Hematopoietic multipotent progenitor cell (in vitro differentiated cells): ENCODE measurements around the gene SSR2. TPM values are rescaled to one million over a fixed set of nuclear protein-coding genes. Genes with fewer than 3 reads are reported as not detected.

Experiments
- total RNA-seq: library from RNA; depleted of rRNA; stranded (reverse); fragments of >200 nt; gene quantifications from one replicate; pipeline ENCODE4 v1.2.3, GENCODE V29; 2012

The SSR2 gene
- total RNA-seq, 1 donor, result 713 TPM

Other genes starting within 250 kb of the SSR2 start
- gene GON4L, start 163.7 kb downstream of the SSR2 start, total RNA-seq, result 26.4 TPM
- gene SYT11, start 161.4 kb downstream of the SSR2 start, total RNA-seq, result 27.2 TPM
- gene RIT1, start 109.6 kb downstream of the SSR2 start, total RNA-seq, result 45.8 TPM
- 45.2 TPM for gene KHDC4, start 86.5 kb downstream of the SSR2 start, total RNA-seq
- gene RXFP4, start 79.3 kb downstream of the SSR2 start, total RNA-seq, result not detected
- 291 TPM for gene ARHGEF2, start 42.4 kb downstream of the SSR2 start, total RNA-seq
- gene UBQLN4, start 32.8 kb upstream of the SSR2 start, total RNA-seq, result 17.5 TPM
- 68.1 TPM for gene LAMTOR2, start 33.8 kb upstream of the SSR2 start, total RNA-seq
- gene RAB25, start 40.2 kb upstream of the SSR2 start, total RNA-seq, result under 0.01 TPM
- gene MEX3A, start 61.5 kb upstream of the SSR2 start, total RNA-seq, result 3.2 TPM
- 280 TPM for gene LMNA, start 93.8 kb upstream of the SSR2 start, total RNA-seq
- gene SEMA4A, start 132.6 kb upstream of the SSR2 start, total RNA-seq, result 15.1 TPM
- 13.2 TPM for gene SLC25A44, start 173.2 kb upstream of the SSR2 start, total RNA-seq
- 103 TPM for gene PMF1, start 192.1 kb upstream of the SSR2 start, total RNA-seq
- 1.9 TPM for gene BGLAP, start 221.2 kb upstream of the SSR2 start, total RNA-seq
- gene PAQR6, start 227.1 kb upstream of the SSR2 start, total RNA-seq, result 2.2 TPM